D721Med (cell line): ENCODE data around the gene DIAPH2.
A peak's percentile ranks its signal among the peaks of the same experiment; 100 is the strongest.

Source experiments
- DNase-seq: peaks from one replicate; pipeline ENCODE4 v3.0.0; 2011; ENCODE audit warnings: low spot score; ENCODE audit not compliant: insufficient read length
- FAIRE-seq: peaks from 2 replicates; lab custom pipeline; 2011; peaks lifted over from hg19 to GRCh38; lab: Jason Lieb, UNC
- TF ChIP-seq, protein P1 (sequence below): IDR thresholded peaks from 2 replicates; pipeline ENCODE4 v1.5.1; 2012; ENCODE audit warnings: mild to moderate bottlenecking, control low read depth; ENCODE audit not compliant: insufficient read depth; ENCODE audit errors: missing control alignments

The DIAPH2 gene

DNA sequence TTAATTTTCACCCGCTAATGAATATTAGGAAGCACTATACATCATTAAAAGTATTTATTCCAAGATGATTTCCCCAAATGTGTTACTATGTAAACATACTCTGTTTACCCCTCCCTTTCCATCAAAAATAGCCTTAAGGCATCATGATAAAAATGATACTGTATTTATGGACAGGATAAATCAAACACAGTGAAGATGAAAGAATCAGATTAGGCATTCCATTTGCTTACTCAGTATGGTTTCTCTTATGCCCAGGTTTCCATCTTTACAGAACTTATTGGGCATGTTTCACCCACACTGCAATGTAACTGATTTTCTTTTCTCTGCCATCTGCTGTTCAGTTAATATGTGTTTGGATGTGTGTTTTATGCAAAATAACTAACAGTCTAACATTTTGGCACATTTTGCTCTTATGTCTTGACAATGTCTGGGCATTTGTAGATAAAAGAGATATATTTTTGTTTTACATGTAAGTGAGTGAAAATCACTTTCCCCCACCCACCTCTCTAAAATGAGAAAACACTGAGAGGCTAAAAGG is 644.3 kb downstream of the DIAPH2 start:
- TF ChIP-seq, protein P1, sequence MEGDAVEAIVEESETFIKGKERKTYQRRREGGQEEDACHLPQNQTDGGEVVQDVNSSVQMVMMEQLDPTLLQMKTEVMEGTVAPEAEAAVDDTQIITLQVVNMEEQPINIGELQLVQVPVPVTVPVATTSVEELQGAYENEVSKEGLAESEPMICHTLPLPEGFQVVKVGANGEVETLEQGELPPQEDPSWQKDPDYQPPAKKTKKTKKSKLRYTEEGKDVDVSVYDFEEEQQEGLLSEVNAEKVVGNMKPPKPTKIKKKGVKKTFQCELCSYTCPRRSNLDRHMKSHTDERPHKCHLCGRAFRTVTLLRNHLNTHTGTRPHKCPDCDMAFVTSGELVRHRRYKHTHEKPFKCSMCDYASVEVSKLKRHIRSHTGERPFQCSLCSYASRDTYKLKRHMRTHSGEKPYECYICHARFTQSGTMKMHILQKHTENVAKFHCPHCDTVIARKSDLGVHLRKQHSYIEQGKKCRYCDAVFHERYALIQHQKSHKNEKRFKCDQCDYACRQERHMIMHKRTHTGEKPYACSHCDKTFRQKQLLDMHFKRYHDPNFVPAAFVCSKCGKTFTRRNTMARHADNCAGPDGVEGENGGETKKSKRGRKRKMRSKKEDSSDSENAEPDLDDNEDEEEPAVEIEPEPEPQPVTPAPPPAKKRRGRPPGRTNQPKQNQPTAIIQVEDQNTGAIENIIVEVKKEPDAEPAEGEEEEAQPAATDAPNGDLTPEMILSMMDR: no peak
- FAIRE-seq (no peak), DNase-seq (no peak)

DNA sequence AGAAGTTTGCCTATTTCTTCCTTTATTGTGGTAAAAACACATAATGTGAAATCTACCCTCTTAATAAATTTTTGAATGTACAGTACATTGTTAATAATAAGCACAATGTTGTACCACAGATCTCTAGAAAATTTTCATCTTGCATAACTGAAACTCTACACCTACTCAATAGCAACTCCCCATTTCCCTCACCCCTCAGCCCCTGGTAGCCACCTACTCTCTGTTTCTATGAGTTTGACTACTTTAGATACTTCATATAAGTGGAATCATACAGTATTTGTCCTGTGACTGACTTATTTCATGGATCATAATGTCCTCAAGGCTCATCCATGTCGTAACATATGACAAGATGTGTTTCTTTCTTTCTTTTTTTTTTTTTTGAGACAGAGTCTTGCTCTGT is 645.5 kb downstream of the DIAPH2 start:
- TF ChIP-seq, protein P1: no peak

DNA sequence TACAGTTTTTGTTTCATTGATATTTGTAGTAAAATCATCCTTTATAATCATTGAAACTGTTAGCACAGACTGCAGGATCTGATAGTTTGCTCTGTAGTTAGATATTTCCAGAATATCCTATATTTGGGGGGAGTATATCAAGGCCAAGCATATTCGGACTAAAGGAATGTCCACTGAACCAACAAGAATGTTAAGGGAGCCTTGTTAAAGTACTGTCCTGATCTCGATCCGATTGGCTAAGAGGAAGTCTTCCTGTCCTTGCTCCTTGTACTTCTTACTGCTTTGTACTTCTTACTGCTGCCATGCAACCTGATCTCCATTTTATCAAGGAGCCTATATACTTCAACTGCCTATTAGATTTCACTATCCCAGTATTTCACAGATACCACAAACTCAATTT is 648.3 kb downstream of the DIAPH2 start:
- DNase-seq (no peak), FAIRE-seq (peak; percentile 35)
- TF ChIP-seq, protein P1: no peak

More for the DNA sequence above, 645.5 kb downstream of the DIAPH2 start:
- no peak for FAIRE-seq
- no peak for DNase-seq

DNA sequence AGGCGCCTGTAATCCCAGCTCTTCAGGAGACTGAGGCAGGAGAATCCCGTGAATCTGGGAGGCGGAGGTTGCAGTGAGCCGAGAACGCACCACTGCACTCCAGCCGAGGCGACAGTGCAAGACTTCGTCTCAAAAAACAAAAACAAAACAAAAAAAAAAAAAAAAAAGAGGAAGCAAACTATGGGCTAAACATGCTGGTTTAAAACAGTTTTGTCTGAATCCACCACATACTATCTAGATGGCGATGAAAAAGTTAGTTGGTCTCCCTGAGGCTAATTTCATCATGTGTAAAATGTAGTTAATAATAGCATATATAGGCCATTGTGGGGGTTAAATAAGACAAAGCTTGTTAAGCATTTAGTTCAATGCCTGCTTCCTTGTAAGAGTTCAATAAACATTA is 650.2 kb downstream of the DIAPH2 start:
- DNase-seq: no peak
- no peak for FAIRE-seq
- TF ChIP-seq, protein P1: no peak

DNA sequence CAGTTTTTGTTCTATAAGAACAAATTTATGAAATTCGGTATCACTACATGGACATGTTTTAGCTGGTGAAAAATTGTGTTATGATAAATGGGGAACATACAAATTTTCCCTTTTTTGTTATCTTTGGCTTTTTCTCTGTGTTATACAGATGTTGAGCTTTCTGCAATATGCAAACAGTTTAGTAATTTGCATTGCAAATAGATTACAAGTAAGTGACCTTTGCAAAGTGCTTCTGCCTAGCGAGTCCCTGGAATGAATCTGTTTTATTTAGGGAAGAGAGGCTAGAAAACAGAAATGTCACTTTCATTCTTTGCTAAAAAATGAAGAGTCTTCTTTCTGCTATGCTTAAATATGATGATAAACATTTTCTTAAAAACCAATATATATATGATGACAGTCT is 660.1 kb downstream of the DIAPH2 start:
- TF ChIP-seq, protein P1: no peak
- peak; percentile 46 for FAIRE-seq
- DNase-seq: no peak

DNA sequence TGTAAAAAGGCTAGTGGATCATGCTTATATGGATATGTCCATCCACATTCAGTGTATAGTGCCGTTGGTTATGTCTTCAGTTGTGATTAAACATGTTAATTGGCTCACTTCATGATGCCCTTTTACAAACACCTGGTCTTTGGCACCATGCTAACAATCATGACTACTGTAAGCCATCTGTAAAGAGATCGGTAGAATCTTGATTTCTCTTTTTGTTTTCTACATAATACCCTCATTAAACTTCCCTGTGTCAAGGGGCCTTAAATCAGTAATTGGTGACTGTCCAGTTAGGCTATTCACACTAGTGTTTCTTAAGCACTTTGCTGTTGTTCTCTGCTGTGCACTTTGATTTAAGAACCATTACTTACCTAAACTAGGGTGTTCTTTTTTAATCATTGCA is 674.3 kb downstream of the DIAPH2 start:
- TF ChIP-seq, protein P1: no peak
- DNase-seq (no peak), FAIRE-seq (peak; percentile 25)

DNA sequence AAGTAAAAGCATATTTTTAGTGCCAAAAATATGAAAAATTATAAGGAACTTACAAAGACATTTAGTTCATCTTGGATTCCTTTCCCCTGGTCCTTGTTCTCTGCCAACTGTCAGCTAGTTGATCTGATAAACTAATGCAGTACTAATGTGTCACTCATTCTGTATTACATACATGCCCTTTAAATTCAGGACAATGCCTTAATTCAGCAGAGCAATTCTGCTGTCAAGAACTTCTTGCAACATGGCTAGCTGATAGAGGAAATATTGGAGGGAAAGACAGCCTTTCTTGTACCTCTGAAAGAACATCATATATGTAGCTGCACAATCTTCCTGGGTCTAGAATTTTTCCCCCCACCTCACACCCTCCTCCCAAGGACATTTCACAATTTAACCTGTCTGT is 679.2 kb downstream of the DIAPH2 start:
- FAIRE-seq (no peak), DNase-seq (no peak)
- TF ChIP-seq, protein P1: no peak
